Activated CD4-positive, alpha-beta T cell treated with anti-CD3 and anti-CD28 coated beads, Interleukin-2, amount 50 U/mL, for 24 hours (primary cell): ENCODE measurements around the gene HEXB.

Experiments used
- DNase-seq, 2 donors: peaks; one replicate each; pipeline ENCODE4 v3.0.0-alpha.2; 2020; ENCODE audit warnings: low read depth in 1 of 2, low spot score in 1 of 2

HEXB gene

DNA sequence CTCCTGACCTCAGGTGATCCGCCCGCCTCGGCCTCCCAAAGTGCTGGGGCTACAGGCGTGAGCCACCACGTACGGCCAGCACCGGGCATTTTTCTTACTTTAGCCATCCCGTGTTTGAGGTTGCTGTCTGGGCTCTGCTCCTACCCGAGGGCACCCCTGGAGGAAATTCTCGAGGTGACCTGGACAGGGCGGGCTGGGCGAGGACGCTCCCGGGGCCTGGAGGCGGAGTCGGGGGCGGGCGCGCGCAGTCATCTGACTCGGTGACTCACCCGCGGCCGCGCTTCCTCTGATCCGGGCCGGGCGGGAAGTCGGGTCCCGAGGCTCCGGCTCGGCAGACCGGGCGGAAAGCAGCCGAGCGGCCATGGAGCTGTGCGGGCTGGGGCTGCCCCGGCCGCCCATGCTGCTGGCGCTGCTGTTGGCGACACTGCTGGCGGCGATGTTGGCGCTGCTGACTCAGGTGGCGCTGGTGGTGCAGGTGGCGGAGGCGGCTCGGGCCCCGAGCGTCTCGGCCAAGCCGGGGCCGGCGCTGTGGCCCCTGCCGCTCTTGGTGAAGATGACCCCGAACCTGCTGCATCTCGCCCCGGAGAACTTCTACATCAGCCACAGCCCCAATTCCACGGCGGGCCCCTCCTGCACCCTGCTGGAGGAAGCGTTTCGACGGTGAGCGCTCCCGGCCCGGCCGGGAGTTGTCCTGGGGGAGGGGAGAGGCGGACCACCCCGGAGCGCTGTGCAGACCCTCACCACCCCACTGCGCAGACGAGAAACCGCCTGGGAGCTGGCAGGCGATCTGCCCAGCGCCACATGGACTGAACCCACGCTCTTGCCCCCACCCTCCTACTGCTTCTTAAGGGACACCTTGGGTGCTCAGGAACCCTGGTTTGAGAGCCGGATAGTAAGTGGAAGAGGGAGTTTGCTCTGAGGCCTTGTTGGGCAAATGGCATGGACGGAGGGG is at the start of gene HEXB:
Gene HEXB, plus strand, starts transcription at position 334 of the 952 bp plus-strand sequence. Its CDS starts 28 bp downstream, at position 362.
- peak; percentile 58 to 75 for DNase-seq

DNA sequence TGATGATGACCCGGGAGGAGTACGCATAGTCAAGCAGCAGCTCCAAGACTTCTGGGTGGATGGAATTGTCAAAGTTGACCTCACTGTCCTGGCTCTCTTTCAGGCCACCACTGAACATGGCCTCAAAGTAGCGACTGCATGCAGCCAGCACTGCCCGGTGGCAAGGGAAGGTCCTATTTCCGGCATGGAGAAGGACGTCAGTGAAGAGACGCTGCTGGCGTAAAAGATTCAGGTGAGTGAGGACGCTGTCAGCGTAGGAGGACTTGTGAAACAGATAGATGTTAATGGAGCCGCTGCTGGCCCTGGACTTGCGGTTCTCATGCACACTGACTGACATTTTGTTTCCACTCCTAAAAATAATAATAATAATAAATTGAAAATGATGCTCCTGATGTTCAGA is 48.9 kb upstream of the HEXB start:
- no peak for DNase-seq

DNA sequence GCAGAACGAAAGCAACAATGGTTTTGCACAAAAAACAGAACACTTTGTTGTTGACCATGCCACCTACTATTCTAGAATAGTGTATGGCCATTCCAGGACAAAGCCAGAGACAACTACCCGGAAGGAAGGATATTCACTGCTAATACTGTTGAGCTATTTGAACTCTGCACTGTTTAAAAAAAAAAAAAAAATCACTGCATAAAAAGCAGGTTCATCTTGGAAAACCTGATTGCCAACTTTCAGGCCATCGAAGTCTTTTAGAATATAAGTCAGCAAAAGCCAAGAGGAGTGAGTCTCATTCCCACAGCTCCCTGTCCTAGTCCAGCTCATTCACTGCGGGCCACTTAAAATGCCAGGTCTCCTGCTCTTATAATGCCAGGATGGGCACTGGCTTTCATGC is 48.5 kb upstream of the HEXB start:
- DNase-seq, result no peak

DNA sequence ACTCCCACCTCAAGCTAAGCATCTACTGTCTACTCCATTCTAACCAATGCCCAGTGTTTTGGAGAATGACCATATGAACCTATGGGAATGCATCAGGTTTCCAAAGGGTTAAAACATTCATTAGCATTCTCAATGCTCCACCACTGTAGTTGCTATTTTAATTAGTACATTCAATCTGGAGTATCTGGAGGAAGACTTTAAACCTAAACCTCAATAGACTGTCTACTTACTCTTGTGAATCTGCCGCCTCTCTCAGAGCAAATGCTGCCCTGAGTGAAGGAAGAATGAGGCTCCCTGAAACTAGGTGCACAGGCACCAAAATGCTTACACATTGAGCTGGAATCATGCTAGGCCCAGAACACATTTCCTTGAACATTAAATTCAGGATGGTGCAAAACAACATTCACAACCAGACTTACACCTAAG is 46.5 kb upstream of the HEXB start:
- DNase-seq, result no peak

DNA sequence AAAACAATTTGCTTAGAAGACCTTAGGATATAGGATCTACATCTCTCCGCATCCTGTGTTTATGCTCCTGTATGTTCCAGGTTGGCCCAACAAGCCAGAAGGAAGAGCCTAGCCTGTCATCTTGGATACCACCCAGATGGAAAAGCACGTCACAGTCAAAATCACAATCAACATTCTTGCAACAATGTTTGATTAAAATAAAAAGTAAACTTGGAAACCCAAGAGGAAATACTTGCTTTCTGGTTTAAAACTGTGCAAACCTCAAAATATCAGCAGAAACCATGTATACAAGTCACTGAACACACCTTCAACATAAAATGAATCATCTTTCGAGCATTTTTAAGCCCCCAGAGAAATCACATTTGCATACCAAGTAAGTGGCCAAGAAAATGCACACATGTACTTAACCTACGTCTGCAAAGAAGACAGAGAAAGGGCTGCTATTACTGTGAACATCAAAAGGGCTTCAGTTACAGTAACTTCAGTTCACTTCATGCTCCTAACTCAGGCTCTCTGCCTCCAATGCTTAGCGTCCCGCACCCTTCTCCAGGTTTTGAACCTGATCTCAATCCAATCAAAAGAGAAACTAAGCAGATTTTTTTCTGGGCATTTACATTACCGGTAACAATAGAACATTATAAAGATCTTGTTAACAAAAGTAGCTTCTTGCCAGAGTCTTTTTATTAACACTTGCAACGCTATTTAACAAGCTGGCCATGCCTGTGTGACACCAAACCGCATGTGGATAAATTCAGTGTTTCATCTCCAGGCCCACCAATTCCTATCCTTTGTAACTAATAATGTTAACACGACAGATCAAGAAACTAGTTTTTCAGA is 45.8 kb upstream of the HEXB start:
- DNase-seq, result no peak

DNA sequence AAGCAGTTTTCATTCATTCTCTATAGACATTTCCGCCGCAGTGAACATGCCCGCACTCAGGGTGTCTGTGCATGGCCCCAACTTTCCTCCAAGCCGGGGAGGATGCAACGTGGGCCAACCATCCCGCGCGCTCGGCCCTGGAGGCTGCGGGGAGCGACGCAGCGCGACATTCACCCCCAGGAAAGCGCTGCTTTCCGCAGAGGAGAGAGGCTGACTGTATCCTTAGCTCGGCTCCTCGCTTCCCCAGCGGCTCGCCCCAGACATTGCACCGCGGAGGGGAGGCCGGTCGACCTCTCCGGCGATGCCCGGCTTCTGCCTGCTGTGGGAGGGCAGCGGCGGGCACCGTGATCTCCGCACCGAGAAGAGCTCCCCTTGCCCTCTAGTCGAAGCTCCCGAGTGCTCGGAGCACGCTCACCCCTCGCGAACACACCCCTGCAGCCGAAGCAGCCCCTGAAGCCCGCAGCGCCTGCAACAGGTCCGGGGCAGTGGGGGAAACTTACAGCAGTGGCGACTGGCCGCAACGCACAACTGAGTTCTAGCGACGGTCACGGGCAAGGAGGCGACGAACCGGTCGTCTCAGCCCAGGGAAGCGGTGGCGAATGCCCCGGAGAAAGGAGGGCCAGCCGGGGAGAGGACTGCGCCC is 45.1 kb upstream of the HEXB start:
- DNase-seq, result peak in 1 of 2 donors; percentile 16

DNA sequence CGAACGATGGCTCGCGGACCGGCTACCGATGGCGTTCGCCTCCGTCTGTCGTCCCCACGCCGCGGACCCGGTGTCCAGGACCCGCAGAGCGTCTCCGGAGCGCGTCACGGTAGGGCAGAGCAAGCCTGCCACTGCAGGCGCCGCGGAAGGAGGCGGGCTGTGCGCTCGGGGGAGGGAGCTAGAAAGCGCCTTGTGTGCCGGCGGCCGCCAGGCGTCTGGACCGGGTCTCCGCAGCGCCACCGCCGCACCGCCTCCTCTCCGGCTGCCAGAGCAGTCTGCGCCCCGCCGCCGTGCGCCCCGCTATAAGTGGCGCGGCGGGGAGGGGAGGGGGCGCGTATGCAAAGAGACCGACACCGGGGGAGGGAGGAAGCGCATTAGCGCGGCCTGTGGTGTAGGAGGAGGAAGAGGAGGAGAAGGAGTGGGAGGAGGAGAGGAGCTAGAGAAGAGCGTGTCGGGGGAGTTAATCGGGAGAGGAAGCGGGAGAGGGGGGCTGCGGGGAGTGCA is 44.5 kb upstream of the HEXB start, which contains the start of gene ENC1:
Gene ENC1, minus strand, starts transcription at position 279 of the 504 bp plus-strand sequence. CDS start 4,243 bp downstream, outside the sequence.
- peak; percentile 45 to 59 for DNase-seq

DNA sequence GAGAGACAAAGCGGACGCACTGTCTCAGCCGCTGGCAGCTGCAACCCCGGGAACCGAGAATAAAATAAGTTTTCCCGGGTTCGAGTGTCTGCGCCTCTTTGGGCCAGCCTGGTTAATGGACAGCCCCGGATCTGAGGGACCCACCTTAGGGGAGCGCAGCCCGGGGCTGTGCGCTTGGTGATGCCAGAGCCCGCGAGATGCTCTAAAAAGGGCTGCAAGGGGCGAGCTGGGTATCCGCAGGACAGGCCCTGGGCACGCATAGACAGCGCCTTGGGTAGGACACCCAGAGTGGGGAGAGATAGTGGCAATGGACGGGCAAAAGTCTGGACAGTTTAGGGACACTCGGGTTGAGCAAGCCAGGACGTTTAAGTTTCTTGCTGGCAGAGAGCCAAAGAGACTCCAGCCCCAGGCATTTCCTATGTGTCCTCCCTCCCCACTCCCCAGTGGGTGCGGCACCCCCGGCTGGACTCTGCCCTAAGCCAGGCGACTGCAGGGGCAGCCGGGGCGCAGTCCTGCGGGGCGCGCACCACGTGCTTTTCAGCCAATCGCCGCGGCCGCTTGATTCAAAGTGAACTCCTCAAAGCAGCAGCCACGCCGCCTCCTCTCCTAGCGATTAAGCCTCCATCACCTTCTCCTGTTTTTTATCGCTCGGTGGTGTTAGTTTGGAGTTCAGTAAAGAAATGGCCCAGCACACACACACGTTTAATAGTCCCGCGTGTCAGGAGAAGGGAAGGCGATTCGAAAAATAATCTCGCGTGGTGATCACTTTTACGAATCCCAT is 43.9 kb upstream of the HEXB start:
- DNase-seq, result no peak

DNA sequence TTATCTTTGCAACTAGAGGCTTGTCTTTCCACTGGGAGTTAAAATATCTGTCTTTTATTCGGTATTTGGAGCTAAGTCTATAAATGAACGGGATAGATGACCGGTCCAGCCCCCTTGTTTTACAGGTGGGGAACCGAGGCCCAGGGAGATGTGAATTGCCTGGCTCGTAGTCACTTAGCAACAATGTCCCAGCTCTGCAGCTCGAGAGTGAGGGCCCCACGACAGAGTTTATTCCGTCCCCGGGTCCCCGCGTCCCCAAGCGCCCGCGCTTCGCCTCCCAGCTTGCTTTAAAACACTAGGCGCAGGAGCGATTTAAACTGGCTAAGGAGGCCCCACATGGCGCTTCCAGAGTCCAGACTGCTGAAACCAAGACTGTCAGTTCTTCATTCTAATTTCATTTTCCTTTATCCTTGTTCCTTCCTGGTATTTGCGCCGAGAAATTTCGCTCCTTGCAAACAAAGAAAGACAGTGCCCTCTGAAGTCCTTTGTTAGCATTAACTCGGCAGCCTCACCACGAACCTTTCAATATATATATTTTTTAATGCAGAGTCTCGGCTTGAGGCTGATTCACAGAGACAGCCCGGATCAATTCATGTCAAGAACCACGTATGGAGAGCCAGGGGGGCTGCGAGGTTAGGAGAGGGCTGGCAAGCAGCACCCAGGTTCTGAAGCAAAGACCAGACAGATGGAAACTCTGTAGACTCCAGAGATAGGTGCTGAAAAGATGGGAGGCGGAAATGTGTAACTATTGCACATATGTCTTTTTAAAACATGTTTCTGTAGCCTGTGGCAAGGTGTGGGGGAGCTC is 43.1 kb upstream of the HEXB start:
- DNase-seq, result no peak

DNA sequence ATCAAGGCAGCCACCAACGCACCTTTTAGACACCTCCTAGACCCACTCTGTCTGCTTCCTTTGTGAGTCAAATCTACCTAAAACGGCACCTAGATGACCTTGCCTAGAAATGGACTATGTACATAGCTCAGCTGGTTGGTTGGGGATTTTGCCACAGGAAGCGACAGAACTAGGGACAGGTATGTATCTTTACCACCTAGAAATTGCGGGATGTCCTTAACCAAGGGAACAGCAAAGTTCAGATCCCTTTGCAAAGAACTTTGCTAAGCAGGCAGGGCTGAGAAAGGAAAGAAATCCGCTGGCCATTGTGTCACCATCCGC is 42.5 kb upstream of the HEXB start:
- no peak for DNase-seq

DNA sequence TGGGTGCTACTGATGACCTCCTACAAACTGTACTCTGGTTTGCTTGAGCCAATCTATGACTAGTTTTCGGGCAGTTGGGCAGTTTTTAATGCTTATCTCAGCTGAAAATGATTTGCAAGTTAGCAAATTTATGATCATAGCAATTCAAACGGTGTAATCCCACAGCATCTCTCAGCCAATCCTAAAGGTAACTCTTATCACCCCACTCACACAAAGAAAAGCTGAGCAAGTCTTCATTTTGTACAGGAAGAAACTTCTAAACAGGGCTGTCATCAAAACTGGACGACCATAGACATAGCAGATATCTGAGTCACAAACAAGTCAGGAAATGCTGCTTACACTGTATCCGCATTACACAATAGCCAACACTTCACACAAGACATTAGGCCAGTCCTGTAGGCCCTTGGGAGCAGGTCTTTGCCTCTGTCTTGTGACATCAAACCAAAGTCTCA is 41.9 kb upstream of the HEXB start:
- no peak for DNase-seq

DNA sequence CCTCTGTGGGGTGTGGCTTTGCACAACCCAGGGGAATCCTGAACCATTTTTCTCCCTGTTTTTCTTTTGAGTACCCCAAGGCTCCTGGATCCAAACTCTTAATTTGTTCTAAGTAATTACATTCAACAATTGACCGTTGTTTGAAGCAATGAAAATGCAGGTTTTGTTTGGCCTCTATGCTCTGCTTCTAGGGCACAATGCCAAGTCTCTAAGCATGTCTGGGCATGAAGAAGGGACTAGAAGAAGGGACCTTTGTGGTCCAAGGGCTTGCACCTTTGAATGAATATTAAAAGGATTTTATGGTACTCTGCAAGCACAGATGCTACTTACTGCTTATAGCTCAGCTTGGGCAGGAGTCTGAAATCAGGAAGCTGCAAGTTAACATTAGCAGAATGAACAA is 37.9 kb upstream of the HEXB start:
- DNase-seq, result no peak

DNA sequence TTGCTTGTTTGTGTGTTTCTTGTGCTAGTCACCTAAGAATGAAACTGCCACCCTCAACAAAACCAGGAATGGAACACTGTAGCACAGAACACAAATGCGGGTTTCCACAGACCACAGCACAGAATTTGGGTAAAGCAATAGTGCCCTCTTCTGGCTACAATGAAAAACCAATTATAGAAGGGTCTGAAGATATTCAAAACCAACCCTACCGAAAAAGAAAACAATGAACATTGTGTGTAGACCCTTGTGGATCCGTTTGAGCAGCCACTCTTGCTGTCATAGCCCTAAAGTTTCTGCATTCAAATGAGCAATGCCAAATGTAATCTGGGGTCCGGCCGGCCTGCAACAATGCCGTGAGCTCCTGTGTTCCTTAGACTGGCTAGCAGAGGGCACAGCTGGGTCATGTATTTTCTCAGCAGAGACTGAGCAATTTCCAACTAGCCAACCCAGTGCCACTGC is 36.2 kb upstream of the HEXB start:
- no peak for DNase-seq

DNA sequence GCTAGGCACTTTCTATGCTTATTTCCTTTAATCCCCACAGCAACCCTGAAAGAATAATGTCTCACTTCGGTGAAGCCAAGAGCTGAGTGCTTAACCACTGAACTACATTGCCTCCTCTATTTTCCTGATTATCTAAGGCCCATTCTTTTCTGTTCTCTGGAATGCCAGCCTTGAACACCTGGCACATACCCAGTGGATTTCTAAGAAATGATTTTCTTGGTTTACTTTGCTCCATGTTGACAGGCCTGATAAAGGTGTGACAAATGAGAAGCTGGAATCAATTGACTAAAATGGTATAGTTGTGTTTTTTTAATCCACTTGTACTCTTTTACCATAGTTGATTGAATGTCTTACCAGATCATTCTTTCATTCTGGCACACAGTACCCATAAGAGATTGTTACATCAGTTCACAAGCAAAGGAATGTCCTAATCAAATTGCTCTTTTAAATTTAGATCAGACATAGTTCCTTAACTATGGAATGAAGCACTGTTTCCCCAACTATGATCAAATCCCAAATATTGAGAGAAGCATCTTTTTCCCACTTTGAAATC is 35.5 kb upstream of the HEXB start:
- DNase-seq, result no peak

DNA sequence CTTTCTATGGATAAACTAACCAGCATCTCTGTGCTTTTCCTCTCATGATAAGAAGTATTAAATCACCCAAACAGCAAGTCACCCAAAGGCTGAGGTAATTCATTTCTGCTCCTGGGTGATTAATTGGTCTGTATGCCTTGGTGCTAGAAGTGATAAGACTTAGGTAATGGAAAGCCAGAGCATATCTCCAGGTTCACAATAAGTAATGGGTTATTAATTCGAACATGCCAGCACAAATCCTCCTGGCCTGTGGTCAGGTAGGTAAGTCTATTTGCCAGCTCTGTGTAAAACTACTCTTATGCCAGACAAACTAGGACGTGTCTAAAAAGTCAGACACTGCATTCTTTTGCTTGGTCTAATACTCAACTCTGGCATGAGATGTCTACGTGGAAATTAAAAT is 33.3 kb upstream of the HEXB start:
- DNase-seq, result no peak

DNA sequence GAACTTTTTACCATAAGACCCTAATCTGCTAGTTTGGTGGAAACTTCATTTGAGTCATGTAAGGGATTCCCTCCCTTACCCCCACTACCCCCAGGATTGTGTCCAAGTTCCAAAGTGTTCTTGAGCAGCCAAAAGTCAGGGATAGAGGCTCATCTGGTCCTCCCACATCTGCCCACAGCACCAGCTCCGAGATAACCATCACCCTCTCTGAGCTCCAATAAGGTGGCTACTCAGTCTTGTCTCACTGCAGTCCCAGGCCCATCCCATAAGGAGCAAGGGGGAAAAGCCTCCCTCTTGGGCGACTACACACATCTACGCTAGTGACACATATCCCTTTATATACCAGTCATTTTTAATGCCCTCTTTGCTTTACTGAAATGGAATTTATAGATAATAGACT is 32.5 kb upstream of the HEXB start:
- no peak for DNase-seq

DNA sequence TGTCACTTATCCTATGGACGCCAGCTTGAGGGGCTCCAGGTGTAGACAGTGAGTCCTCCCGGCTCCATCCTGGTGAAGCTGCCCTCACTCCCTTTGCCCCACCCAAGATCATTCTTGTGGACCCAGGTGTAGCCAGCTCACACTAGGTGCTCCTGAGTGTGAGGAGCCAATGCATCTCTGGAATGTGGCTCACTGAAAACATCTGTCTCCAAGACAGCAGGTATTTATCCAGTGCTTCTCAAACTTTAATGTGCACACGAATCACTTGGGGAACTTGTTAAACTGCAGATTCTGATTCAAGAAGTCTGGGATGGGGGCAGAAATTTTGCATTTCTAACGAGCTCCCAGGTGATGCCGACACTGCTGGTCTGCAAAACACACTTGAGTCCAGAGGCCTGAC is 31.0 kb upstream of the HEXB start:
- no peak for DNase-seq

DNA sequence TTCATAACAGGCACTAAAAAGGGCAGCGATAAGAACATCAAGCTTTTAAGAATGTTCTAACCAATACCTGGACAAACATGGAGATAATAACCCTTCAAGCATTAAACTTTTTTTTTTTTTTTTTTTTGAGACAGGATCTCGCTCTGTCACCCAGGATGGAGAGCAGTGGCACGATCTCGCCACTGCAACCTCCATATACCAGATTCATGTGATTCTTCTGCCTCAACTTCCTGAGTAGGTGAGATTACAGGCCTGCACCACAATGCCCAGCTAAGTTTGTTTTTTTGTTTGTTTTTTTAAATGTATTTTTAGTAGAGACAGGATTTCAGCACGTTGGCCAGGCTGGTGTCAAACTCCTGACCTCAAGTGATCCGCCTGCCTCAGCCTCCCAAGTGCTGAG is 29.8 kb upstream of the HEXB start:
- DNase-seq, result no peak

DNA sequence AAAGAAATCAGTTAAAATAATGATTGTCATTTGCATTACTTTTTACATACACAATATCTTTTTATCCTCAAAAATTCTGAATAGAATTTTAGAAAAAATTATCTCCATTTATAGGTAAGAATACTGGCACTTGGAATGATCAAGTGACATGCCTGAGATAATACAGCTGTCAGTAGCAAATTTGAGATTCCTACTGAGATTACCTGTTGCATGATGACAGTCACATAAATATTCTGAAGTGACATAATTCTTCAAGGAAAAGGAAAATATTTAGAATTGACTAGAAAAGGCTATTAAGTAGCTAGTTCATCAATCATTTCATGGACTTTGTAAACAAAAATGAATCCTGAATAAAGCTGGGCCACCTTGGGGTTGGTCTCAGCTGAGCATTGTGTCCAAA is 29.3 kb upstream of the HEXB start:
- DNase-seq, result no peak
